IMR-90 (cell line): ENCODE measurements around the gene SRD5A1. TPM values are rescaled to one million over a fixed set of nuclear protein-coding genes. Genes with fewer than 3 reads are reported as not detected.

Experiments
- ATAC-seq: fragments of 200-7000 bp; cut with Tn5 transposase; 2 replicates; pipeline ENCODE4 v1.9.1; 2020; ENCODE audit warnings: low read depth, mild to moderate bottlenecking, moderate library complexity
- BruUV-seq: library from RNA; stranded (reverse); fragments of 400-500 nt; replicated peaks from 2 replicates; lab custom pipeline; 2021; lab: Mats Ljungman, UMichigan
- CTCF ChIA-PET: fragments of 300-600 bp; formaldehyde crosslinking; extraction: SDS; loops from one replicate; lab custom pipeline; 2021; ENCODE audit warnings: antibody characterized with exemption; lab: Yijun Ruan, JAX
- POLR2A ChIA-PET: fragments of 300-600 bp; sonication (Branson Sonifier 250); formaldehyde crosslinking; loops from one replicate; lab custom pipeline; 2022; ENCODE audit warnings: antibody characterized with exemption; ENCODE audit not compliant: unreplicated experiment; lab: Charles Lee
- DNase-seq: peaks from one replicate; pipeline ENCODE4 v3.0.0; 2013
- H2AFZ ChIP-seq: replicated peaks from 2 replicates; pipeline ENCODE3; 2013; ENCODE audit warnings: low read length, mild to moderate bottlenecking; ENCODE audit not compliant: poor library complexity
- H2AK5ac ChIP-seq: 2 replicates; pipeline ENCODE4 v1.6.1; 2013; ENCODE audit warnings: low read depth, low read length, inconsistent platforms
- H2AK9ac ChIP-seq: replicated peaks from 2 replicates; pipeline ENCODE3; 2013; ENCODE audit warnings: mild to moderate bottlenecking, low read depth, low read length, moderate library complexity; ENCODE audit not compliant: poor library complexity
- H2BK120ac ChIP-seq: 2 replicates; pipeline ENCODE4 v1.6.1; 2013; ENCODE audit warnings: low read depth, low read length, inconsistent platforms
- H2BK15ac ChIP-seq: 3 replicates; pipeline ENCODE4 v1.6.1; 2013; ENCODE audit warnings: low read depth, low read length, inconsistent platforms
- H2BK20ac ChIP-seq: 2 replicates; pipeline ENCODE4 v1.6.1; 2013; ENCODE audit warnings: low read depth, mild to moderate bottlenecking, inconsistent platforms, low read length, moderate library complexity
- H2BK5ac ChIP-seq: 2 replicates; pipeline ENCODE4 v1.6.1; 2013; ENCODE audit warnings: mild to moderate bottlenecking, low read depth, low read length, inconsistent platforms; ENCODE audit not compliant: poor library complexity, severe bottlenecking
- H3K14ac ChIP-seq: replicated peaks from 2 replicates; pipeline ENCODE4 v1.6.1; 2013; ENCODE audit warnings: low read depth, low read length, inconsistent platforms
- H3K18ac ChIP-seq: 2 replicates; pipeline ENCODE4 v1.6.1; 2013; ENCODE audit warnings: low read depth, low read length, control low read depth
- H3K23ac ChIP-seq: 2 replicates; pipeline ENCODE4 v1.6.1; 2013; ENCODE audit warnings: low read depth, low read length, inconsistent platforms
- H3K27ac ChIP-seq: 2 replicates; pipeline ENCODE4 v1.5.1; 2013; ENCODE audit warnings: mild to moderate bottlenecking, control low read depth, low read length; ENCODE audit not compliant: insufficient read depth
- H3K27me3 ChIP-seq: 2 replicates; pipeline ENCODE4 v1.6.1; 2013; ENCODE audit warnings: low read length; ENCODE audit not compliant: control insufficient read depth, insufficient read depth
- H3K36me3 ChIP-seq: 2 replicates; pipeline ENCODE4 v1.6.1; 2013; ENCODE audit warnings: low read length, mixed read lengths; ENCODE audit not compliant: control insufficient read depth, insufficient read depth
- H3K4ac ChIP-seq: 2 replicates; pipeline ENCODE4 v1.6.1; 2013; ENCODE audit warnings: low read depth, low read length, inconsistent platforms
- H3K4me1 ChIP-seq: 2 replicates; pipeline ENCODE4 v1.6.1; 2013; ENCODE audit warnings: low read length, mixed read lengths; ENCODE audit not compliant: control insufficient read depth, insufficient read depth
- H3K4me2 ChIP-seq: 2 replicates; pipeline ENCODE4 v1.6.1; 2013; ENCODE audit warnings: low read depth, mild to moderate bottlenecking, control low read depth, low read length, moderate library complexity
- H3K4me3 ChIP-seq: 2 replicates; pipeline ENCODE4 v1.5.1; 2013; ENCODE audit warnings: low read depth, mild to moderate bottlenecking, control low read depth, low read length, moderate library complexity; ENCODE audit not compliant: insufficient read depth
- H3K56ac ChIP-seq: 2 replicates; pipeline ENCODE4 v1.6.1; 2013; ENCODE audit warnings: low read length, inconsistent platforms; ENCODE audit not compliant: insufficient read depth; ENCODE audit errors: extremely low read depth
- H3K79me1 ChIP-seq, 2 experiments: 2 replicates each; pipeline ENCODE4 v1.6.1; 2013; ENCODE audit warnings: low read length in 2 of 2, inconsistent platforms in 1 of 2, low read depth in 1 of 2
- H3K9ac ChIP-seq: 2 replicates; pipeline ENCODE4 v1.6.1; 2013; ENCODE audit warnings: low read depth, low read length, control low read depth
- H3K9me1 ChIP-seq: 2 replicates; pipeline ENCODE4 v1.6.1; 2013; ENCODE audit warnings: low read length, inconsistent platforms; ENCODE audit not compliant: insufficient read depth
- H3K9me3 ChIP-seq: 2 replicates; pipeline ENCODE4 v1.6.1; 2013; ENCODE audit warnings: low read length; ENCODE audit not compliant: control insufficient read depth, insufficient read depth
- H4K20me1 ChIP-seq: 2 replicates; pipeline ENCODE4 v1.6.1; 2013; ENCODE audit warnings: low read length, inconsistent platforms; ENCODE audit not compliant: insufficient read depth
- H4K5ac ChIP-seq: 2 replicates; pipeline ENCODE4 v1.6.1; 2013; ENCODE audit warnings: mild to moderate bottlenecking, low read depth, low read length, control low read depth
- H4K8ac ChIP-seq, 2 experiments: 2 replicates each; pipeline ENCODE4 v1.6.1; 2013; ENCODE audit warnings: low read depth in 2 of 2, low read length in 2 of 2, control low read depth in 1 of 2, inconsistent platforms in 1 of 2
- H4K91ac ChIP-seq: 2 replicates; pipeline ENCODE4 v1.6.1; 2013; ENCODE audit warnings: low read depth, low read length, inconsistent platforms; ENCODE audit not compliant: insufficient read depth
- BHLHE40 ChIP-seq: fragments of 150-350 bp; IDR thresholded peaks from 2 replicates; pipeline ENCODE4 v1.6.1; 2016; ENCODE audit warnings: mild to moderate bottlenecking, low read depth, low read length
- CTCF ChIP-seq: conservative IDR thresholded peaks from 2 replicates; pipeline ENCODE4 v1.5.1; 2012; ENCODE audit warnings: mild to moderate bottlenecking, low read depth, low read length, improper control_type of control experiment
- FOS ChIP-seq: fragments of 150-350 bp; IDR thresholded peaks from 2 replicates; pipeline ENCODE4 v1.6.1; 2016; ENCODE audit warnings: low read depth, low read length
- MAFK ChIP-seq: IDR thresholded peaks from 2 replicates; pipeline ENCODE4 v1.6.1; 2012; ENCODE audit warnings: low read depth, low read length, improper control_type of control experiment
- MAZ ChIP-seq: IDR thresholded peaks from 2 replicates; pipeline ENCODE4 v1.6.1; 2012; ENCODE audit warnings: low read depth, mild to moderate bottlenecking, low read length, improper control_type of control experiment, moderate library complexity, borderline replicate concordance
- POLR2A ChIP-seq: IDR thresholded peaks from 2 replicates; pipeline ENCODE4 v1.6.1; 2012; ENCODE audit warnings: mild to moderate bottlenecking, low read depth, low read length
- RCOR1 ChIP-seq: IDR thresholded peaks from 2 replicates; pipeline ENCODE4 v1.6.1; 2012; ENCODE audit warnings: mild to moderate bottlenecking, low read length, improper control_type of control experiment; ENCODE audit not compliant: insufficient replicate concordance
- SMC3 ChIP-seq: fragments of 150-350 bp; IDR thresholded peaks from 2 replicates; pipeline ENCODE4 v1.6.1; 2016; ENCODE audit warnings: low read depth, mild to moderate bottlenecking, antibody characterized with exemption, low read length, moderate library complexity
- WGBS, 2 experiments: methylation state at CpG; one replicate each; pipeline versions ENCODE4 v1.1.5 to v1.1.7; 2013; ENCODE audit warnings: missing lambda C conversion rate in 2 of 2; ENCODE audit not compliant: insufficient read length in 1 of 2; ENCODE audit errors: extremely low coverage in 2 of 2; 5-methylcytosine and 5-hydroxymethylcytosine counted together
- dilution Hi-C: fragments of 300-500 bp; cut with HindIII; formaldehyde crosslinking; loops from one replicate; pipeline ENCODE4 v1.14.3; 2018; ENCODE audit warnings: low sequenced_read_pairs; ENCODE audit not compliant: unreplicated experiment
- in situ Hi-C: fragments of 300-500 bp; cut with MboI; formaldehyde crosslinking; loops from 3 replicates; pipeline ENCODE4 v1.14.3; 2019; ENCODE audit warnings: low sequenced_read_pairs, inconsistent platforms, mixed read lengths
- intact Hi-C: fragments of 100-400 bp; cut with micrococcal nuclease; formaldehyde crosslinking; loops from 2 replicates; pipeline ENCODE4 v1.10.0; 2022
- polyA plus RNA-seq, 3 experiments: library from polyadenylated mRNA; depleted of rRNA; stranded (reverse); fragments of >200 nt; gene quantifications; 2 replicates each; pipeline ENCODE4 v1.2.3, GENCODE V29; 2012; ENCODE audit warnings: low replicate concordance in 1 of 3
- total RNA-seq: library from RNA; depleted of rRNA; stranded (reverse); fragments of >200 nt; gene quantifications from 2 replicates; pipeline ENCODE4 v1.2.3, GENCODE V29; 2012
- TF ChIP-seq, protein P1 (sequence below): fragments of 150-350 bp; IDR thresholded peaks from 2 replicates; pipeline ENCODE4 v1.6.1; 2017; ENCODE audit warnings: mild to moderate bottlenecking, antibody characterized with exemption, low read length, low read depth

The SRD5A1 gene
- total and polyA plus RNA-seq, 2 of the 4 experiments (the other 2 are of a cell fraction), result 6.3 to 18.2 TPM

DNA sequence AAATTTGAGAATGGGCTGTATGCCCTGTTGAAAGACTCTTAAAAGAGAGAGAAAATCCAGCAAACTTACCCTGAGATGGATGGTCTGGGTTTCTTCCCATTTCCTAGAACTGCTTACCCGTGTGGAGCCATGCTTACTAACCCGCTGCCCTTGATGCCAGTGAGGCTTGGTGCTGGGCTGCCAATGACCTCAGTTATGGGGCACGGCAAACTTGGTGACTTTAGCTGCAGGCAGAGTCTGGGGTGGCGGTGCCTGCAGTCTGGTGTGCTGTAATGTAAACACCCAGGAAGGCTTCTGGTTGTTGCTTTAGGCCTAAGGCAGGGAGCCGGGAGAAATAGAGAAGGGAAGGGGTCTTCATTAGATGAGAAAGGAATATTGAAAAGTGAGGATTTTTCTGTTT lies 72.7 kb downstream of the SRD5A1 start:
- Histone ChIP-seq H3K18ac (peak overlapping the region; percentile 17; the same call in 1 of the 2 replicates), H2AFZ (peak overlapping the region; percentile 77), H4K20me1 (no peaks in the 10 kb centered on the region), H3K4me2 (peak overlapping the region; percentile 14; the same call in 1 of the 2 replicates), H3K4me3 (no peak overlapping the region), H3K14ac (peak overlapping the region; percentile 23; the same call in 1 of the 2 replicates), H4K91ac (0 out of 2 replicates have a peak overlapping the region, but pooled peaks have one; percentile 19), H3K36me3 (no peaks in the 10 kb centered on the region), H3K4ac (peak overlapping the region; percentile 53; the same call in 1 of the 2 replicates), H3K9ac (no peak overlapping the region), H2BK5ac (no peak overlapping the region), H2BK20ac (no peak overlapping the region; the same call in 1 of the 2 replicates), H2AK5ac (peak overlapping the region; percentile 74; the same call in 1 of the 2 replicates), H4K5ac (no peak overlapping the region), H3K79me1 (peaks cover 4 to 18% of the 10 kb centered on the region in 2 experiments; a peak in 3 of 4 replicates), H3K4me1 (peaks cover 20% of the 10 kb centered on the region), H3K27ac (no peak overlapping the region), H4K8ac (peak overlapping the region in 1 of 2 experiments; percentile 26; a peak in 2 of 4 replicates), H2BK120ac (peak overlapping the region; percentile 99), H3K56ac (no peak overlapping the region), H2AK9ac (no peak overlapping the region), H3K23ac (no peak overlapping the region), H3K9me1 (peaks cover 24% of the 10 kb centered on the region), H3K27me3 (peaks cover under 1% of the 10 kb centered on the region; the same call in 1 of the 2 replicates), H2BK15ac (peak overlapping the region; percentile 89; the same call in 1 of the 3 replicates), H3K9me3 (no peaks in the 10 kb centered on the region)
- no peak for DNase-seq
- WGBS, 2 experiments, result 81% methylated on average over 3 of the region's 5 CpGs; no CpG with 5 or more reads in 1 of the 2 experiments
- BruUV-seq, result no TSS peak
- TF ChIP-seq RCOR1 (no peak), FOS (no peak), SMC3 (no peak), BHLHE40 (no peak), MAFK (no peak), MAZ (no peak), CTCF (no peak), POLR2A (no peak)
- TF ChIP-seq, protein P1, sequence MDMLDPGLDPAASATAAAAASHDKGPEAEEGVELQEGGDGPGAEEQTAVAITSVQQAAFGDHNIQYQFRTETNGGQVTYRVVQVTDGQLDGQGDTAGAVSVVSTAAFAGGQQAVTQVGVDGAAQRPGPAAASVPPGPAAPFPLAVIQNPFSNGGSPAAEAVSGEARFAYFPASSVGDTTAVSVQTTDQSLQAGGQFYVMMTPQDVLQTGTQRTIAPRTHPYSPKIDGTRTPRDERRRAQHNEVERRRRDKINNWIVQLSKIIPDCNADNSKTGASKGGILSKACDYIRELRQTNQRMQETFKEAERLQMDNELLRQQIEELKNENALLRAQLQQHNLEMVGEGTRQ, result no peak
- in situ Hi-C loops, result no loop called here
- CTCF ChIA-PET, result no interaction called here
- dilution Hi-C loops, result no loop called here
- intact Hi-C loops, result no loop called here
- POLR2A ChIA-PET, result no interaction called here
- no peak for ATAC-seq
